Measurements from ENCODE around the gene MYO1B.

Gene MYO1B

DNA sequence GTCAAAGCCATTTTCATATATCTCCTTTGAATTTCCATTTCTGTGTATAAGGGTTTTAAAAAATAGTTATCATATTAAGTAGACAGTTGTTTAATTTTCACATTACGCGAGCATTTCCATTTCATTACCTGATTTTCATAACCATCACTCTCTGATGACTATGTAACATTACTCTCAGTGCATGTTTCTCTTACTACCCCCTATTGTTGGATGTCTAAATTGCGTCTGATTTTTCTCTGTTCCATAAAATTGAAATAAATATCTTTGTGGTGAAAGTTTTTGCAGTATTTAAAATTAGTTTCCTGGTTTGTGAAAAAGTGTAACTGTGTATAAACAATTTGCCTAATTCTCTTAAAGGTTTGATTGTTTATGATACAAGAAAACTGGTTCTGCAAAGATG lies 123.8 kb downstream of the MYO1B start:
- DNase-seq, result no peak

DNA sequence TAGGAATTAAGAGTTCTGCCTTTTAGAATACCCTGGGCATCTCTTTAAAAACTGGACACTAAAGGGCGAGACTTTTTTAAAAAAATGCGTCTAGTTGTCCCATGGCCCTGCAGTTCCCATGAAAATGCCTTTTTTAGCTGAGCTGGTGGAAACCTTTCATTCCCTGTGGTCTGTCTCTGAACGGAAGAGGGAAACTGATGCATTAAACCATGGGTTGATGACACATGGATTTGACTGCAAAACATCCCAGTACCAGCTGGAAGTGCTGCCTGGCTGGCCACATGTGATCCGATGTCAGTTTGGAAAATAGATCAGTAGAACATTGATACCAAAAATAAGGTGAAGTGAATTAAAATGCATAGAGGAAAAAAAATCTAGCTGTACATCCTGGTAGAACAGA lies 129.2 kb downstream of the MYO1B start:
- no peak for DNase-seq

DNA sequence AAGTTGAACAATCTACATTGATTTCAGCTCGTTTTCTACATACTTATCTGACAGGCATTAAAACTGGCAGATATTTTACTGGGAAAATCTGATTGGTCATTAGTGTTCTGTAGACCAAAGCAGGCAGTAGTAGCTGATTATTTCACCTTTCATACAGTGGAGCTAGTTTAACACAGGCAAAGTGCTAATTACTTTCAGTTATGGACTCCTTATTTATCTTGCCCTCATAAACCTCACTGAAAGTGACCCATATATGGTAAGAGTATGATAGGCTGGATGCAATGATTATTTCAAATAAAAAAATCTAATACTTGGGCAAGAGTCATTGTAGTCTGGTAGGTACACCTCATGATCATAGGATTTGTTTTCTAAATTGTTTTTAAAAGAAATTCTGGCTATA lies 129.7 kb downstream of the MYO1B start:
- DNase-seq, result no peak

DNA sequence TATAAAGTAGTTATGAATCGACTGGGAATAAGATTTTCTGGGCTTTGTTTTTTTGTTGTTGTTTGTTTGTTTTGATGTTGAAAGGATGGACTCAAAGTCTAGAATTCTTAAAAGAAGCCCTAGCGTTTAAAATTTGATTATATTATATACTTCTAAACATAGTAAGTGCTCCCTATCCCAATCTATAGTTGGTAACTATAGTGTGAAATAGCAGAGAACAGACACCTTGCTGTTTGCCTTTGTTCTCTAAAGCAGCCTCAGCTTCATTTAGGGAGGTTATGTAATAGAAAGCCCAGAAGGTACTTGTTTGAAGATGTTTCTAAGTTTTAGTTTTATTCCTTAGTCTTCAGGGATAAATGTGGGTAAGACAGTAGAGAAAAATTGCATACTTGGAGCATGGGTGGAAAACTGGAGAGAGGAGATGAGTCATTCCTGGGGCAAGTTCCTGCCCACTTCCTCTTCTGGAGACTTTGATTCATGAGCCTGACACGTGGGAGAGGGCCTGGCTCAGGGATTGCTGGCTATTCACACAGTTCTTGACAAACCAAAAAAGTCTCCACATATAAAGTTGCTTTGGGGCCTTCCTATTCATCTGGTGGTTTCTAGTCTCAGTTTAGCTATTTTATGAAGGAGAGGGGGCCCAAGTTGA lies 131.9 kb downstream of the MYO1B start:
- DNase-seq, result no peak

DNA sequence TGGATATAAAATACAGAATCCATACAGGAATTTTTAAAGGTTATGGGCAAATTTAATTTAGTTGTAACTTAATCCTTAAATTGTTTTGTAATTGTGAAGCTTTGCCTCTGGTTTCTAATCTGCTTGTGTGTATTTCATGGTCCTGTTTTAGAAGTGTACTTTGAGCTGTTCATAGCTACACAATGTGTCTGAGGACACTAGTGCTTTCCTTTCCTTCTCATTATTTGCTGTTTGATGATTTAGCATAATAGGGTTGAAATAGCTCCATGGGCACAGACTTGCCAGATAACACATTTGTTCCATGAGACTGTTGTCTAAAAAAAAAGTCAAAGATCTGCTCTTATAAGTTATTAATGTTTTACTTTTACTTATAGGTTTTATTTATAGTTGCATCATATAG lies 134.2 kb downstream of the MYO1B start:
- DNase-seq, result no peak

DNA sequence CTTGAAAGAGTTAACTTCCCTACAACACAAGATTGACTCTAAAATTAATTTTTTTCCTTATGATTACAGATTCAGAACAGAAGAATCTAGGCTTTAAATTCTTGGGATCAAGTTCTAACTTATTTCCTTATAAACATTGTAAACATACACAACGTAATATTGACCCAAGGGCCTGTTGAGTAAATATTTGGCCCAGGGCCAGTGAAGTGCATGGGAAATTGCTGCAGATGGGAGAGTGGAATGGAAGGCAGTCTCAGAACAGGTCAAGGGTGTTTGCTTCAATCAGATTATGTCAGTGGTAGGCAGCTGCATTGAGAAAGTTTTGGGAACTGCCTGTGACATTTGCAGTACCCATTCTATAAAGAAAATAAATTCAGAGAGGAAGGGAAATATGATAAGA lies 137.6 kb downstream of the MYO1B start:
- DNase-seq, result no peak

DNA sequence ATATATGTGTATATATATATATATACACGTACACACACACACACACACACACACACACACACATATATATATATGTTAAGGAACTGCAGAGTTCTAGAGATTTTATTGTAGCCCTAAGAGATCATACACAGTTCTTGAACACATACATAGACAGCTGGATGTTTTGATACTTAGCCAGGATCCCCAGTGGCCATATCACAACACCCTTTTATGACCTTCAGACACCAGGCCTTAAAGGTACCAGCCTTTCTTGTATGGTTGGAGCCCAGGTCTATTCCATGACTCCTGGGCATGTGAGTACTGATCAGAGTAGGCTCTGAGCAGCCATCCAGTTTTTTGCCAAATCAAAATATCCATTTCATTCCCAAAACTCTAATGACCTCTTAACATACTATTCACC lies 138.3 kb downstream of the MYO1B start:
- no peak for DNase-seq

DNA sequence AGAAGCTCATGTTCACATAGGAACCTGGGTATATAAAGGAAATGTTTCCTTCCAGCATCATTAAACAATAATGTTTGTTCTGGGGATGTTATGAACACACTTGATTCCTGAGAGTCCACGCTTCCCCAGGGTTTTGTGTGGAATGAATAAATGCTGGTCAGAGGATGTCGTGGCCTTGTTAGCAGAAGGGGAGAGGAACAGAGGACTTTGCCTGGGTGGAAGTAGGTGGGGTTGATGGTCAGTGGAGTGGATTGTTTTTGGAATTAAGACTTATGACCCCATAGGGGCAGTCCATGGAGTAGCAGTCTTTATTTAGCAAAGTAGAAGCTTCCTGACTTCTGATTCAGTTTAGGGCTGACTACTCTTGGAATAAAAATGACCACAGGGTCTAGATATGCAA lies 139.6 kb downstream of the MYO1B start:
- no peak for DNase-seq

DNA sequence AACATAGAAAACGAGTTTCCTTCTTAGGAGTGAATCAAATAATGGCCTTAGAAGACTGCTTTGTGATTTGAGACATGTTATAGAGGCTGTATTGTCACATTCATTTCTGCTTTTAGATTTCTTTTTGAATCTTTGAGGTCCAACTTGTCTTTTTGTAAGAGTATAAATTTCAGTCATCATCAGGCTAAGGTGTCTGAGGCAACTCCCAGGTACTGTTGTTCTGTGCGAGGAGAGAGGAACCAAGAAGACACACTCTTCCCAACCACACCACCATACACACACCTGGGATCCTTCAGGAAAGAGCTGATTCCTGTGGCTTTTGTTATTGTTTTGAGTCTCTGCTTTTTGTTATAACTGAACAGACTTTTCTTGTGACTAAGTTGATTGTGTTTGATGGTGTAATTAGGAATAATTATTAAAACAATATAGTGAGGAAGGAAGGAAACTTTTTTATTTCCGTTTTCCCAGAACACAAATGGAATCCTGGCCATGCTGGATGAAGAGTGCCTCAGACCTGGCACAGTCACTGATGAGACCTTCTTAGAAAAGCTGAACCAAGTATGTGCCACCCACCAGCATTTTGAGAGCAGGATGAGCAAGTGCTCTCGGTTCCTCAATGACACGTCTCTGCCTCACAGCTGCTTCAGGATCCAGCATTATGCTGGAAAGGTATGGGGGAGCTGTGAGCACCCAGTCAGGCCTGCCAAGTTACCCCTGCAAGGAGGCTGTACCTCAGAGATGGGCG lies 140.4 kb downstream of the MYO1B start:
- DNase-seq, result no peak

DNA sequence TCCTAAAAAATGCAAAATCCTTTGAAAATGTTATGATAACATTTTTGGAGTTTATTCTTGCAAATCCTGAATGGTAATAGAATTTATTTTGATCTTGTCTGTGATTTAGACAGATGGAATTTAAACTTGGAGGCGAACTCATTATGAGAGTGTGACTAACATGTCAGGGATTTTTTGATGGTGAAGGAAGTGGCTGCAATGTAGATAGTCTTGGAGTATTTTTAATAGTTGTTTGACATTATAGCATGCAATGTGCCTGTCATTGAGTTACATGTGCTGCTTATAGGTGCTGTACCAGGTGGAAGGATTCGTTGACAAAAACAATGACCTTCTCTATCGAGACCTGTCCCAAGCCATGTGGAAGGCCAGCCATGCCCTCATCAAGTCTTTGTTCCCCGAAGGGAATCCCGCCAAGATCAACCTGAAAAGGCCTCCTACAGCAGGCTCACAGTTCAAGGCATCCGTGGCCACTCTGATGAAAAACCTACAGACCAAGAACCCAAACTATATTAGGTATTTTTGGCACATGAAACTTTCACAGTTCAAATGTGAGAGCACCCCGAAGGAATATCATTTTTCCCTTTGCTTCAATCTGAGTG lies 141.8 kb downstream of the MYO1B start:
- no peak for DNase-seq

DNA sequence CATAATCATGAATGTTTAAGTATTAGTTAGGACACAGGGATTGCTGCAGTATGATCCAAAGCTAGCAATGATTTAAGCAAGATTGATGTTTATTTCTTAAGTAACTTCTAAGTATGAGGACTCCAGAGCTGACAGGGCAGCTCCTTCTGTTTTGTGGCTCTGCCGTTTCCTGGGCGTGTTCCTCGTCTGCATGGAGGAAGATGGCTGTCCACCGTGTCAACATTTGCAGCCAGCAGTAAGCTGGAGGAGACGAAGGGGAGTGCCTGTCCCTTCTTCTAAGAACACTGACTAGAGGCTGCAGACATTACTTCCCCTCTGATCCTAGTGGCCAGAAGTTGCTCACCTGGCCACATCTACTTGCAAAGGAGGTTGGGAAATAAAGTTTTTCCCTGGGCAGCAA lies 144.1 kb downstream of the MYO1B start:
- no peak for DNase-seq

DNA sequence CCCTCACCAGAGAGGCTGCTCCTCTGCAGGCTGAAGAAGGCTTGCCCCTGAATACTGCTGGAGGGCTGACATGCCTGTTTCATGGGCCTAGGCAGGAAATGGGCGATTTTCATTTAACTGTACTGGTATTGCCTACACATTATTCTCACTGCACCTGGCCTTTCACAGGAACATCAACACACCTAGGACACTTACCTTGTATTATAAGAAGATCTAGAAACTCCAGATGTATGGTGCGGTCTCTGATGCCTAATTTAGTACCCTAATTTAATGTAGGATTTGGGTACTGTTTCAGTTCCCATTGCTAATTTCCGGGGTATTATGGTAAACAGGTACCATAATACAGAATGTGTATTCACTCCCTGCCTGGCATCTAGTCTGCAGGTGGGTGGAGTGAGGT lies 146.0 kb downstream of the MYO1B start:
- DNase-seq, result no peak

DNA sequence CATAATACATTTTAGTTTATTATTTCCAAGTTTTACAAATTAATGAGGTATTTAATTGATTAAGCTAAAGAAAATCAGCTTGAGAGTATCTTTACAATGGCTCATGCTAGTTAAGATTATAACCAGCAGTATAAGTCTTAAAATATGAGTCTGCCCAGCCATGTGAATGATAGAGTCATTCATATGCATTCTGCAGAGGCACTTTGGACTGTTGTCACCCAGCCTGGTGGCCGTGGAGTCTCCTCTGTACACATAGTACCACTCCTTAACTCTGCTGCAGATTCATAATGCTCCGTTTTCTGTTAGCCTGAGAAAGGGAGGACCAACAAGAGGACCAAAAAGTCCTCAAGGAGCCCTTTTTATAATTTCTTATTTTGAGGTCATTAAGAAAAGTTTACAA lies 148.8 kb downstream of the MYO1B start:
- no peak for DNase-seq

DNA sequence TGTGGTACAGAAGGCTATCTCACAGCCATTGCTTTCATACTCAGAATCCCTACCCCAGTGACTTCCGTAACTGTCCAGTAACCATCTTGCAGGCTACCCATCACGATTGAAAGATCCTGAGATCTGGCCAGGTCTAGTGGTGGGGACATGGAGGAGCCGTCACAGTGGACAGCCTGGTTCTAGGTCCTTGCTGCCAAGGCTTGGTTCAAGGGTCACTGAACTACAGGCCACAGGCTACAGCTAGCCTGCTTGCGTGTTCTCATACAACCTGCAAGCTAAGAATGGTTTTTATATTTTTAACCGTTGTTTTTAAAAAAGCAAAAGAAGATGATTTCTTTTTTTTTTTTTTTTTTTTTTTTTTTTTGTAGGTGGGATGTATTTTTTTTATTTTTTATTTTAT lies 151.6 kb downstream of the MYO1B start:
- no peak for DNase-seq

DNA sequence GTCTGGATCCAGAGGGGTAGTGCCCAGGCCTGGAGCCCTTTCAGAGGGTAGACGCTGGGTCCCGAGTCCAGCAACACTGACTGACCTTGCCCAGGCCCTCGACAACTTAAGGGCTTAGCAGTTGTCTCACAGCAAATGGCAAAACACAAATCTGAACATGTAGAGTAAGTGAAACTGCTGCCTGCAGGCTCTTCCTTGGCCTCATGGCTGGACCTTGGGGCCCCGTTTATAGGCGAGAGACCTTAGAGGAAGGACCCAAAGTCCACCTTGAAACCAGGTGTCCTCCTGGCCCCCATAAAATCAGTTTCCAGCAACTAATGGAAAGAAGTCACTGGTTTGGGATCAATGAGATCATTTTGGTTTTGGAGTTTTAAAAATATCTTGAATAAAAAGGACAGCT lies 154.4 kb downstream of the MYO1B start:
- DNase-seq, result no peak

DNA sequence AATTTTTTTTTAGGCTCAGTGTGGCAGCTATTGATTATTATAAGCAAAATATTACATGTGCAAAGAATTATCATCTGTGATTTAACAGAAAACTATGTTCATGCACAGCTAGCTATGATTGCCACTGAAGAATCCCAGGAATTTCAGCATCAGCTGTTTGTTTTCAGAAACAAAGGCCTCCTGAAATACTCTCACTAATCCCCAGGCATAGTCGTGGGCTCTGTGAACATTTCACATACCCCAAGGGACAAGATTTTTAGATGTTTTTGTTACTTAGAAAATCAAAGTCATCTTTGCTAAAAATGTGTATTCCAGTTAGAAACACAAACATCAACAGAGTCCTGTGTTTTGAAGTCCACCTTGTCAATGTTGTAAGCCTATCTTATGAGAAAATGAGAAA lies 156.1 kb downstream of the MYO1B start:
- no peak for DNase-seq

DNA sequence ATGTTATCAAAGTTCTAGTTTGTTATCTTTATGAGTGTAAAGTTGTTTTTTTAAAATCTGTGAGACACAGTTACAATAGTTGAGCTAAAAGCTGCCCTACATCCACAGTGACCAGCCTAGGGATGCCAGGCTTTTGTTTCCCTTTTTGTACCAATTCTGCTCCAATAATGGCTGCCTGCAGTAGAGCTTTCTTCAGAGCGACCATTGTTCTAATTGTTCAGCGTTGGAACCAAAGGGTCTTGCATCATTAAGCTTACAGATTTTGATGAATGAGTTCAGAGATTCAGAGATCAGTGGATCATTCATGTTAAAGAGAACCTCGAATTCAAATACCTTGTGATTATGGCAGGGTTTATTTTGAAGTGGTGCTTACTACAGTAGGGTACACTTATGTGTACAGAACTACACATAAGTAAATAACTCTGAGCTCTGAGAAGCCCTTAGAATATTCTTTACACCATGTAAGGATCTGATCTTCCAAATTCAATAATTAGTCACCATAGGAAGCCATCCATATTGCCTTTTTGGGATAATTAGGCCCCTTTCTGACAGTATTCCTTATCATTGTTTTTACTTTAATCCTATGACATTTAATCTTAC lies 157.9 kb downstream of the MYO1B start:
- DNase-seq, result no peak

DNA sequence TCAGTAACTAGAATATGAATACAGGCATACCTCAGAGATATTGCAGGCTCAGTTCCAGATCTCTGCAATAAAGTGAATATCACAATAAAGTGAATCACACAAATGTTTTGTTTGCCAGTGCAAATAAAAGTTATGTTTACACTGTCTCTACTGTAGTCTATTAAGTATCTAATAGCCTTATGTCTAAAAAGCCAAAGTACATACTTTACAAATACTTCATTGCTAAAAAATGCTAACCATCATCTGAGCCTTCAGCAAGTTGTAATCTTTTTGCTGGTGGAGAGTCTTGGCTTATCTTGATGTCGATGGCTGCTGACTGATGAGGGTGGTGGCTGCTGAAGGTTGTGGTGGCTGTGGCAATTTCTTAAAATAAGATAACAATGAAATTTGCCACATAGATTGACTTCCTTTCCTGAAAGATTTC lies 159.4 kb downstream of the MYO1B start:
- no peak for DNase-seq

DNA sequence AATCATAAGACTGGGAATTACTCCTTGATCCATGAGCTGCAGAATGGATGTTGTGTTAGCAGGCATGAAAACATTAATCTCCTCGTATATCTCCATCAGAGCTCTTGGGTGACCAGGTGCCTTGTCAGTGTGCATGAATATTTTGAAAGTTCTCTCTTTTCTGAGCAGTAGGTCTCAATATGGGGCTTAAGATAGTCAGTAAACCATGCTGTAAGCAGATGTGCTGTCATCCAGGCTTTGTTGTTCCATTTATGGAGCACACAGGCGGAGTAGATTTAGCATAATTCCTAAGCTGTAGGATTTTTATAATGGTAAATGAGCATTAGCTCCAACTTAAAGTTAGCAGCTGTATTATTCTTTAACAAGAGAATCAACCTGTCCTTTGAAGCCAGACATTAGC lies 160.3 kb downstream of the MYO1B start:
- no peak for DNase-seq

DNA sequence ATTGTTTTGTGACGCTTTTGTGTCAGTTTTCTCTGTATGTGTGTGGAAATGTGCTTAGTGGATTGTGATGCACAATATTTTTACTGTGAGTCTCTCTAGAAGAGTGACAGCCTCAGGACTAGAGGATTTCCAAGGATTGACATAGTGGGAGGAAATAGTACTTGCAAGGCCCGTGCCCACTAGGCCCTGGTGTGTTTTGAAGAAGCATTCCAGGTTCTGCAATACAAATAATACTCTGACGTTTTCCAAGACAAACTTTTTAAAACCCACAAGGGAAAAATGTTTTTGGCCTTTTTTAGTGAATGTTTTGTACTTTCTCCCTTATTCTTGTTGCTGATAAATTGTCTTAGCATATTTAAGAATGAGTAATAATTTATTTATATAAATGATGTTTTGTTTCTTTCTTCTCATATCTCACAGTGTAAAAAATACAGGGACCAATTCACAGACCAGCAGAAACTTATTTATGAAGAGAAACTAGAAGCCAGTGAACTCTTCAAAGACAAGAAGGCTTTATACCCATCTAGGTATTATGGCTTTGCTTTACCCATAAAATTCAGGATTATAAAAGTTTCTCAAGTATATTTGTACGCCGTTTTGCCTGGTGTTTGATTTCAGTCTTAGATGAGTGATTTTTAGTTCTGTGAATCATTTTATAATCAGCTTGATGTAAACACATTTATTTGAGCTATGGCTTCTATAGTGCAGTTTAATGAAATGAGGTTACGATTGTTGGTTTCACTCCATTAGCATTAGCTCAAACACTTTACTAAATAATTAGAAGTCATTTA lies 165.6 kb downstream of the MYO1B start:
- DNase-seq, result no peak

DNA sequence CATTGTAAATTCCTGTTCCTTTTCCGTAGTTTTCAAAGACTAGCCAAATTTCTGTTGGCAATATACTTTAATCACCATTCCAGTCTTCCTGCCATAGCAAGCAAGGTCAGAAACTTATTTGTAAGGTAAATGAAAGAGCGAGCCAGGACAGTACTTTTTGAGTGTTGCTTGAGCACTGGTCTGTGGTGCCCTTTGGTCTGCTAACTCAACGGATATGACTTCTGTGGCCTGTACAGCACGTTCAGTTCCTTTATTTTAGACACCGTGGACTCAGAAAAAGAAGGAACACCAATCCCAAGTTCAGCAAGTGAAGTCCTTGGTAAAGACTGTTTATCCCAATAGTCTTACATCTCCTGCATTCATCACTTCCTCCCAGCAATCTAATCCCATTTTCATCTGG lies 166.3 kb downstream of the MYO1B start:
- DNase-seq, result no peak

DNA sequence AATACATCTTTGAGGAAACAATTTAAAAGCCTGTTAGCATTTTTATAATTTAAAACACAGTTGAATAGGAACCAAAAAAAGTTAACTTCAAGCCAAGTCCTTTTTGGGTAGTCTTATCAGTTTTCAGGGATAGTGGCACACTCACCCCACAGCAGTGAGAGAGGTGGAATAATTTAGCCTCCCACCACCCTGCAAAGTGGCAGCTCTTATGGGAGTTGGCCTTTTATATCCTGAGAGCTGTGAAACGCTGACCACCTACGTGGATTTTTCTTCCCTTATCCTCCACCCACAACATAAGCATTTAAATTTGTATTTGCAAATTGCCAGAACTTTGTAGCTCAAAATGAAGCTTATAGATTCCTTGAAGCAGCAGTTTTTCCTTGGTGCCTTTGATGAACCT lies 167.1 kb downstream of the MYO1B start:
- no peak for DNase-seq

DNA sequence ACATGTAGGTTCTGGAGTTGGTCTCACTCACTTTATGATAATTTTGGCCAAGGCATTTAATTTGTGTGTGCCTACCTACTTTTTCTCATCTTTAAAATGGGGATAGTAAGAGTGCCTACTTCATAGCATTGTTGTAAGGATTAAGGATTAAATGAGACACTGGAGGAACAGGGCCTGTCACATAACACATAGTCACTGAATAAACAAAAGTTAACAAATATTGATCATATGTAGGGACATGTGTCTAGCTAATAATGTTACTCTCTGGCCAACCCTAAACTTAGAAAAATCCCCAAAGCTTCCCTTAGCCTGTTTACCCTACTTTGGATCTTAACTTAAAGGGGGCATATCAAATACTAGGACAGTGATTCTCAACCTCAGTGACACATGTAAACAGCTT lies 169.9 kb downstream of the MYO1B start:
- DNase-seq, result no peak

Measured in NCI-H2107 (cell line).